Measurements from ENCODE around the gene MND1. TPM values are rescaled to one million over a fixed set of nuclear protein-coding genes. Genes with fewer than 3 reads are reported as not detected.
A peak's percentile ranks its signal among the peaks of the same experiment; 100 is the strongest.

The MND1 gene
- total and polyA plus RNA-seq, 2 donors (not counting 3 experiments of a cell fraction or from before 2014, with no cell fraction given), result 0.66 to 7.7 TPM

DNA sequence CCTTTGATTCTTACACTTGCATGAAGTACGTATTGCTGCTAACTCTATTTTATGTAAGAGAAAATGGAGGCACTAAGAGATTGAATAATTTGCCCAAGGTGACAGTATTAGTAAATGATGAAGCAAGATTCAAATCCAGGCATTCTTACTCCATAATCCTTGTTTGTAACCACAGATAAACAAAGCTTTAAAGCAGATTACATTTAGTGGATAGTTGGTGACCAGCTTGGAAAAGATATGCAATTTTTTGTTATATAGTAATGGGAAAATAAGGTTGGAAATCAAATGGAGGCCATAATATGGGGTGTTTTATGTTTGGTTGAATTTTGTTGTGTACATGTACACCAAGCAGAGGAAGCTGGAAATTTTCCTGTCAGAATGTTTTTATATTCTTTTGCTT, 30.8 kb downstream of the MND1 start:
- ChIA-PET CTCF (interaction anchor here (0.8 to 1.6 kb wide), 2 partner anchors 15 to 199 kb away, joined by 3 to 4 read pairs; no protein-coding TSS in a partner anchor), POLR2A (no interaction called here)
- H3K27me3 ChIP-seq (ENCODE audit: control insufficient read depth in 2 of 2, insufficient read depth in 2 of 2, low read length in 2 of 2), result no peaks in the 10 kb centered on the region
- no peak overlapping the region for H3K4me3 ChIP-seq (replicated peaks in 1 of 3; ENCODE audit: insufficient read depth in 1 of 3, low read depth in 1 of 3, low read length in 3 of 3)
- H2AFZ ChIP-seq (ENCODE audit: low read depth, low read length), result no peak overlapping the region
- H3K4me1 ChIP-seq (ENCODE audit: control insufficient read depth, extremely low read depth, insufficient read depth, low read length), result no peaks in the 10 kb centered on the region
- TF ChIP-seq, protein P1, sequence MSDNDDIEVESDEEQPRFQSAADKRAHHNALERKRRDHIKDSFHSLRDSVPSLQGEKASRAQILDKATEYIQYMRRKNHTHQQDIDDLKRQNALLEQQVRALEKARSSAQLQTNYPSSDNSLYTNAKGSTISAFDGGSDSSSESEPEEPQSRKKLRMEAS (IDR thresholded peaks at IDR 0.05; ENCODE audit: insufficient read depth, insufficient read length), result no peak
- no peak for TF ChIP-seq MYC (IDR thresholded peaks at IDR 0.05; ENCODE audit: low read depth, low read length)
- no peak for TF ChIP-seq POLR2A (IDR thresholded peaks at IDR 0.05; ENCODE audit: low read depth, low read length)
- DNase-seq (ENCODE audit: low read depth, low spot score) (no peak), FAIRE-seq (no peak)
- intact Hi-C loops (cut with micrococcal nuclease) (no loop called here), dilution Hi-C loops (cut with MboI; ENCODE audit: extremely low pct_ligation_motif_present, low sequenced_read_pairs) (no loop called here)
- H4K20me1 ChIP-seq (replicated peaks; ENCODE audit: control insufficient read depth, extremely low read depth, insufficient read depth, low read length), result no peaks in the 10 kb centered on the region
- H3K27ac ChIP-seq (ENCODE audit: insufficient read depth, low read depth, low read length), result no peak overlapping the region
- H3K36me3 ChIP-seq (ENCODE audit: control insufficient read depth in 2 of 2, extremely low read depth in 1 of 2, insufficient read depth in 2 of 2, low read length in 2 of 2), result no peaks in the 10 kb centered on the region
- no peak overlapping the region for H3K9ac ChIP-seq (replicated peaks; ENCODE audit: extremely low read depth, insufficient read depth, low read length)
- H3K9me1 ChIP-seq (replicated peaks; ENCODE audit: control insufficient read depth, extremely low read depth, insufficient read depth, low read length), result no peaks in the 10 kb centered on the region
- no peaks in the 10 kb centered on the region for H3K9me3 ChIP-seq (replicated peaks; ENCODE audit: control insufficient read depth, insufficient read depth, low read length)
- no TSS peak for BruUV-seq (replicated peaks)
- H3K79me2 ChIP-seq (ENCODE audit: control insufficient read depth, insufficient read depth, low read length), result no peaks in the 10 kb centered on the region
- no peak overlapping the region for H3K4me2 ChIP-seq (ENCODE audit: insufficient read depth, low read length)

DNA sequence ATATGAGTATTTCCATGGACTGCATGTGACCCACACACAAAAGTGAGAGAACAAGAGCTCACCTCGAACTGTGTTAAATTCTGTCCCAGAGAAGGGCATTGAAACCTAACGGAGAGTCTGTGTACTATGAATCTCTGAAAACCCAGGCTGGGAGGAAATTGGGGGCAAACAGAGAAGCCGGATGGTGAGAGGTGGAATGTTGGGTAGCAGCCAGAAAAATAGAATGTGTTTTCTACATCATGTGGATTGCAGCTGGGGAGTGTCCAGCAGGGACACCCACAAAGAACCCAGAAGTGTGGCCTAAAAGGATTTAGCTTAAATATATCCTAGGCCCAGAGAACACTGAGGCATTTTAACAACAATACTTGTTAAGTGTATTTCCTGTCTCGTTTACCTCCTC, 38.6 kb downstream of the MND1 start:
- Histone ChIP-seq H3K36me3 (ENCODE audit: control insufficient read depth in 2 of 2, extremely low read depth in 1 of 2, insufficient read depth in 2 of 2, low read length in 2 of 2) (no peaks in the 10 kb centered on the region), H3K4me3 (replicated peaks in 1 of 3; ENCODE audit: insufficient read depth in 1 of 3, low read depth in 1 of 3, low read length in 3 of 3) (no peak overlapping the region), H4K20me1 (replicated peaks; ENCODE audit: control insufficient read depth, extremely low read depth, insufficient read depth, low read length) (no peaks in the 10 kb centered on the region), H3K9me3 (replicated peaks; ENCODE audit: control insufficient read depth, insufficient read depth, low read length) (no peaks in the 10 kb centered on the region), H3K79me2 (ENCODE audit: control insufficient read depth, insufficient read depth, low read length) (no peaks in the 10 kb centered on the region), H3K4me1 (ENCODE audit: control insufficient read depth, extremely low read depth, insufficient read depth, low read length) (peaks cover 4% of the 10 kb centered on the region), H3K9me1 (replicated peaks; ENCODE audit: control insufficient read depth, extremely low read depth, insufficient read depth, low read length) (no peaks in the 10 kb centered on the region), H3K27me3 (ENCODE audit: control insufficient read depth in 2 of 2, insufficient read depth in 2 of 2, low read length in 2 of 2) (no peaks in the 10 kb centered on the region), H3K27ac (ENCODE audit: insufficient read depth, low read depth, low read length) (no peak overlapping the region), H3K4me2 (ENCODE audit: insufficient read depth, low read length) (no peak overlapping the region), H3K9ac (replicated peaks; ENCODE audit: extremely low read depth, insufficient read depth, low read length) (no peak overlapping the region), H2AFZ (ENCODE audit: low read depth, low read length) (peak overlapping the region; percentile 49)
- dilution Hi-C loops (cut with MboI; ENCODE audit: extremely low pct_ligation_motif_present, low sequenced_read_pairs) (no loop called here), intact Hi-C loops (cut with micrococcal nuclease) (no loop called here)
- POLR2A ChIA-PET, result no interaction called here
- FAIRE-seq (peak; percentile 67), DNase-seq (ENCODE audit: low read depth, low spot score) (peak; percentile 66)
- TF ChIP-seq POLR2A (IDR thresholded peaks at IDR 0.05; ENCODE audit: low read depth, low read length) (no peak), MYC (IDR thresholded peaks at IDR 0.05; ENCODE audit: low read depth, low read length) (no peak), JUN (IDR thresholded peaks at IDR 0.05; ENCODE audit: borderline replicate concordance, insufficient read depth, insufficient read length, low read depth) (no peak), EZH2 (IDR thresholded peaks at IDR 0.05; ENCODE audit: borderline replicate concordance, low read depth, low read length, severe bottlenecking) (no peak), GATA2 (IDR thresholded peaks at IDR 0.05; ENCODE audit: insufficient read depth, insufficient read length, low read depth, low read length) (no peak), FOS (IDR thresholded peaks at IDR 0.05; ENCODE audit: borderline replicate concordance, insufficient read depth, low read length) (no peak)
- TF ChIP-seq, protein P2, sequence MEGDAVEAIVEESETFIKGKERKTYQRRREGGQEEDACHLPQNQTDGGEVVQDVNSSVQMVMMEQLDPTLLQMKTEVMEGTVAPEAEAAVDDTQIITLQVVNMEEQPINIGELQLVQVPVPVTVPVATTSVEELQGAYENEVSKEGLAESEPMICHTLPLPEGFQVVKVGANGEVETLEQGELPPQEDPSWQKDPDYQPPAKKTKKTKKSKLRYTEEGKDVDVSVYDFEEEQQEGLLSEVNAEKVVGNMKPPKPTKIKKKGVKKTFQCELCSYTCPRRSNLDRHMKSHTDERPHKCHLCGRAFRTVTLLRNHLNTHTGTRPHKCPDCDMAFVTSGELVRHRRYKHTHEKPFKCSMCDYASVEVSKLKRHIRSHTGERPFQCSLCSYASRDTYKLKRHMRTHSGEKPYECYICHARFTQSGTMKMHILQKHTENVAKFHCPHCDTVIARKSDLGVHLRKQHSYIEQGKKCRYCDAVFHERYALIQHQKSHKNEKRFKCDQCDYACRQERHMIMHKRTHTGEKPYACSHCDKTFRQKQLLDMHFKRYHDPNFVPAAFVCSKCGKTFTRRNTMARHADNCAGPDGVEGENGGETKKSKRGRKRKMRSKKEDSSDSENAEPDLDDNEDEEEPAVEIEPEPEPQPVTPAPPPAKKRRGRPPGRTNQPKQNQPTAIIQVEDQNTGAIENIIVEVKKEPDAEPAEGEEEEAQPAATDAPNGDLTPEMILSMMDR (IDR thresholded peaks at IDR 0.05; ENCODE audit: extremely low read depth in 1 of 2, insufficient read depth in 1 of 2, low read depth in 1 of 2, low read length in 2 of 2), result no peak
- TF ChIP-seq, protein P1 (IDR thresholded peaks at IDR 0.05; ENCODE audit: insufficient read depth, insufficient read length), result no peak
- CTCF ChIA-PET, result no interaction called here
- no TSS peak for BruUV-seq (replicated peaks)

Measured in endothelial cell of umbilical vein (primary cell).